OCI-LY7 (cell line): Measurements from ENCODE around the gene MEIS2. TPM values are rescaled to one million over a fixed set of nuclear protein-coding genes. Genes with fewer than 3 reads are reported as not detected.

Experiments used
- BruUV-seq: library from RNA; stranded (reverse); fragments of 400-500 nt; replicated peaks from 2 replicates; lab custom pipeline; 2021; lab: Mats Ljungman, UMichigan
- CTCF ChIA-PET: fragments of 300-600 bp; sonication (Branson Sonifier 250); formaldehyde crosslinking; loops from one replicate; lab custom pipeline; 2022; ENCODE audit warnings: antibody characterized with exemption; ENCODE audit not compliant: unreplicated experiment; lab: Charles Lee
- POLR2A ChIA-PET: fragments of 300-600 bp; sonication (Branson Sonifier 250); formaldehyde crosslinking; loops from one replicate; lab custom pipeline; 2022; ENCODE audit warnings: antibody characterized with exemption; lab: Charles Lee
- DNase-seq: peaks from one replicate; pipeline ENCODE4 v3.0.0-alpha.2; 2015; ENCODE audit warnings: low spot score
- H2AFZ ChIP-seq: fragments of 200-600 bp; sonication (generic), shearing (Covaris generic); 2 replicates; pipeline ENCODE4 v1.6.1; 2014; ENCODE audit warnings: mild to moderate bottlenecking, antibody characterized with exemption, low read length, moderate library complexity
- H3K27ac ChIP-seq: fragments of 200-600 bp; sonication (generic); 2 replicates; pipeline ENCODE4 v1.5.1; 2014; ENCODE audit warnings: mixed run types, low read depth, mild to moderate bottlenecking, moderate library complexity, low read length, inconsistent platforms; ENCODE audit not compliant: poor library complexity, severe bottlenecking
- H3K36me3 ChIP-seq: fragments of 200-600 bp; sonication (generic); 2 replicates; pipeline ENCODE4 v1.6.1; 2014; ENCODE audit warnings: mild to moderate bottlenecking, antibody characterized with exemption, low read length, moderate library complexity, mixed read lengths; ENCODE audit not compliant: insufficient read depth
- H3K4me1 ChIP-seq: fragments of 200-600 bp; sonication (generic); 2 replicates; pipeline ENCODE4 v1.5.1; 2014; ENCODE audit warnings: mild to moderate bottlenecking, low read length; ENCODE audit not compliant: insufficient read depth, poor library complexity, severe bottlenecking
- H3K4me2 ChIP-seq: fragments of 200-600 bp; sonication (generic); 2 replicates; pipeline ENCODE4 v1.6.1; 2014; ENCODE audit warnings: mild to moderate bottlenecking, low read length
- H3K4me3 ChIP-seq: fragments of 200-600 bp; sonication (generic); 2 replicates; pipeline ENCODE4 v1.5.1; 2014; ENCODE audit warnings: mild to moderate bottlenecking, low read depth, low read length; ENCODE audit not compliant: poor library complexity, severe bottlenecking
- H3K79me2 ChIP-seq: fragments of 200-600 bp; sonication (generic); 2 replicates; pipeline ENCODE4 v1.6.1; 2016; ENCODE audit warnings: low read depth, mild to moderate bottlenecking, low read length, moderate library complexity, mixed read lengths; ENCODE audit not compliant: insufficient read depth
- H3K9me2 ChIP-seq: fragments of 200-600 bp; sonication (generic); 2 replicates; pipeline ENCODE4 v1.6.1; 2016; ENCODE audit warnings: mild to moderate bottlenecking, low read length, mixed read lengths; ENCODE audit not compliant: insufficient read depth
- H3K9me3 ChIP-seq: fragments of 200-600 bp; sonication (generic); 2 replicates; pipeline ENCODE4 v1.6.1; 2014; ENCODE audit warnings: mild to moderate bottlenecking, mixed run types, low read length, mixed read lengths
- H4K20me1 ChIP-seq: fragments of 200-600 bp; sonication (generic); 2 replicates; pipeline ENCODE4 v1.6.1; 2014; ENCODE audit warnings: mild to moderate bottlenecking, antibody characterized with exemption, low read length, moderate library complexity, mixed read lengths; ENCODE audit not compliant: insufficient read depth
- EZH2phosphoT487 ChIP-seq: fragments of 200-600 bp; sonication (generic); IDR thresholded peaks from 2 replicates; pipeline ENCODE4 v1.6.1; 2018; ENCODE audit warnings: low read depth, borderline replicate concordance, mild to moderate bottlenecking, mixed run types, antibody characterized with exemption, low read length, moderate library complexity, mixed read lengths
- intact Hi-C: fragments of 100-400 bp; cut with micrococcal nuclease; formaldehyde crosslinking; loops from one replicate; pipeline ENCODE4 v1.10.0; 2022; ENCODE audit not compliant: unreplicated experiment
- total RNA-seq, 2 experiments: library from RNA; depleted of rRNA in 1 of 2; stranded (reverse); fragments of >200 nt in 1 of 2; shearing (Covaris generic) in 1 of 2; gene quantifications; 2 replicates each; pipeline ENCODE4 v1.2.3, GENCODE V29; 2014 to 2022
- TF ChIP-seq, protein P1 (sequence below): fragments of 200-600 bp; sonication (generic); conservative IDR thresholded peaks from 2 replicates; pipeline ENCODE4 v1.5.1; 2014; ENCODE audit warnings: mild to moderate bottlenecking, antibody characterized with exemption, low read length, moderate library complexity, mixed read lengths

The MEIS2 gene
- total RNA-seq, 2 experiments from 2014 or later: 31.0 to 35.8 TPM

DNA sequence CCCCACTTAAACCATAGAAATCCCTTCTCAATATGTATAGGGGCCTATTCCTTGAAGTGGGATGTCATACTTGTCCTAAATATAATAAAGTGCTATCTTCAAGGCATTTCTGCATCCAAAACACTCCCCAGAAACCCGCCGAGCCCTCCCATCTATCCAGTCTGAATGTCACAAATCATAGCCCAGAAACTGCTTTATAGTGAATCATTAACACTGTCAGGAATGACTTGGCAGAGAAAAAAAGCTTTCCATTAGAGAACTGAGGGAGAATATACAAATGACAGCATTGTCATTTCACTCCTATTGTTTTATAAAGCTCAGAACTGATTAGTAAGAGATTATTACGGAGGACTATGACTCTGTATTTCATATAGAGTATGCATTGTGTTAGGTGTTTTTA lies 48.4 kb upstream of the MEIS2 start:
- no peak overlapping the region for H3K4me2 ChIP-seq
- H3K27ac ChIP-seq: no peak overlapping the region
- DNase-seq: no peak
- no TSS peak for BruUV-seq
- no peak overlapping the region for H2AFZ ChIP-seq
- H3K36me3 ChIP-seq: no peaks in the 10 kb centered on the region
- H3K9me3 ChIP-seq: no peaks in the 10 kb centered on the region
- POLR2A ChIA-PET: no interaction called here
- H3K79me2 ChIP-seq: no peaks in the 10 kb centered on the region
- intact Hi-C loops: no loop called here
- CTCF ChIA-PET: no interaction called here
- no peaks in the 10 kb centered on the region for H3K4me1 ChIP-seq
- TF ChIP-seq, protein P1, sequence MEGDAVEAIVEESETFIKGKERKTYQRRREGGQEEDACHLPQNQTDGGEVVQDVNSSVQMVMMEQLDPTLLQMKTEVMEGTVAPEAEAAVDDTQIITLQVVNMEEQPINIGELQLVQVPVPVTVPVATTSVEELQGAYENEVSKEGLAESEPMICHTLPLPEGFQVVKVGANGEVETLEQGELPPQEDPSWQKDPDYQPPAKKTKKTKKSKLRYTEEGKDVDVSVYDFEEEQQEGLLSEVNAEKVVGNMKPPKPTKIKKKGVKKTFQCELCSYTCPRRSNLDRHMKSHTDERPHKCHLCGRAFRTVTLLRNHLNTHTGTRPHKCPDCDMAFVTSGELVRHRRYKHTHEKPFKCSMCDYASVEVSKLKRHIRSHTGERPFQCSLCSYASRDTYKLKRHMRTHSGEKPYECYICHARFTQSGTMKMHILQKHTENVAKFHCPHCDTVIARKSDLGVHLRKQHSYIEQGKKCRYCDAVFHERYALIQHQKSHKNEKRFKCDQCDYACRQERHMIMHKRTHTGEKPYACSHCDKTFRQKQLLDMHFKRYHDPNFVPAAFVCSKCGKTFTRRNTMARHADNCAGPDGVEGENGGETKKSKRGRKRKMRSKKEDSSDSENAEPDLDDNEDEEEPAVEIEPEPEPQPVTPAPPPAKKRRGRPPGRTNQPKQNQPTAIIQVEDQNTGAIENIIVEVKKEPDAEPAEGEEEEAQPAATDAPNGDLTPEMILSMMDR: no peak
- no peak for TF ChIP-seq EZH2phosphoT487
- H3K4me3 ChIP-seq: no peak overlapping the region
- H3K9me2 ChIP-seq: no peaks in the 10 kb centered on the region
- H4K20me1 ChIP-seq: no peaks in the 10 kb centered on the region

DNA sequence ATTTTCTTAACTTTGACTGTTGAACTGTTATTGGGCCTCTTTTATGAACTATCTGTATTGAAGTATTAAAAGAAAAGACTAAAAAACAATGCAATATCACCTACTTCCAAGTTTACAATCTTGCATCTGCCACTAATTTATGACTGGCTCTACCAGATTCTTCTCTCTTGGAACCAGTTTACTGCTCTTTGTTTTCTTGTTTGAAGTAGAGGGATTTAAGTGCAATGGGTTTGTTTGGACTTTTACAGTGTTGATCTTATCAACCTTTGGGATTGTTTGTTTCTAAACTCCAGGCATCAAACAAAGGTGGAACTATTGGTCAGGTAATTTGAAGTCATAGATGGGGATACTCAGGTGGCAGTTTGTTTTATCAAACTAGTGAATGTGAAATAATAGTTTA lies 43.0 kb upstream of the MEIS2 start:
- CTCF ChIA-PET: no interaction called here
- intact Hi-C loops: no loop called here

DNA sequence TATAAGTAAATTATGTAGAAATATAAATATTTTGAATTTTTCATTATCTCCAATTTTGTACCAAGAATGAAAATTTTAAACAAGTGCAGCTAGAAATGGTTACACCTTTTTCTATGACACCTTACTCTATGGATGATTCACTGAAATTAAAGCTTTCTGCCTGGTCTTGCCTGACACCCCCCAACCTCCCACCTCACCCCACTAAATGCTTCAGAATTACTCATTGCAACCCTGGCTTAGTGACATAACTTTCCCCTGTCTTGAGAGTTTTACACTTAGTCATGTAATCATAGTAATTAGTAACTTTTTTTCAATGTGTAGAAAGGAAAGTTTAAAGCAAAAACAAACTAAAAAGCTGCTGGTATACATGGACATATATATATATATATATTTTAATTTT lies 42.0 kb upstream of the MEIS2 start:
- CTCF ChIA-PET: no interaction called here
- H3K9me2 ChIP-seq: no peaks in the 10 kb centered on the region
- POLR2A ChIA-PET: no interaction called here
- H4K20me1 ChIP-seq: no peaks in the 10 kb centered on the region
- H3K27ac ChIP-seq: no peak overlapping the region
- no peaks in the 10 kb centered on the region for H3K9me3 ChIP-seq
- no peak overlapping the region for H3K4me2 ChIP-seq
- no peaks in the 10 kb centered on the region for H3K79me2 ChIP-seq
- intact Hi-C loops: no loop called here
- H2AFZ ChIP-seq: no peak overlapping the region
- no peak for TF ChIP-seq EZH2phosphoT487
- TF ChIP-seq, protein P1: no peak
- H3K4me3 ChIP-seq: no peak overlapping the region
- no peak for DNase-seq
- H3K36me3 ChIP-seq: no peaks in the 10 kb centered on the region
- no TSS peak for BruUV-seq
- H3K4me1 ChIP-seq: no peaks in the 10 kb centered on the region

More for the DNA sequence above, 43.0 kb upstream of the MEIS2 start:
- Histone ChIP-seq H3K9me3 (no peaks in the 10 kb centered on the region), H2AFZ (no peak overlapping the region), H3K4me2 (no peak overlapping the region), H3K27ac (no peak overlapping the region), H3K4me3 (no peak overlapping the region), H3K9me2 (no peaks in the 10 kb centered on the region), H3K79me2 (no peaks in the 10 kb centered on the region), H4K20me1 (no peaks in the 10 kb centered on the region), H3K36me3 (no peaks in the 10 kb centered on the region), H3K4me1 (no peaks in the 10 kb centered on the region)
- no TSS peak for BruUV-seq
- TF ChIP-seq, protein P1: no peak
- no peak for TF ChIP-seq EZH2phosphoT487
- DNase-seq: no peak
- POLR2A ChIA-PET: interaction anchor here (0.7 kb wide), 2 partner anchors 209 to 756 kb away, joined by 3 to 4 read pairs; no protein-coding TSS in a partner anchor
